GM19023 (cell line): ENCODE data around the gene TPRN.

Experiments
- ATAC-seq: cut with Tn5 transposase; IDR thresholded peaks from one replicate; pipeline ENCODE4 v1.9.1; 2021; ENCODE audit warnings: mild to moderate bottlenecking, moderate library complexity; ENCODE audit not compliant: unreplicated experiment

The TPRN gene

GRCh38 chr9:137213160-137214060 lies 12.9 kb upstream of the TPRN start:
- ATAC-seq: no peak

GRCh38 chr9:137212520-137212919 lies 12.0 kb upstream of the TPRN start:
- no peak for ATAC-seq

GRCh38 chr9:137211532-137211931 lies 11.0 kb upstream of the TPRN start:
- no peak for ATAC-seq

- no peak for ATAC-seq
Measured at GRCh38 chr9:137206602-137207001, 6.1 kb upstream of the TPRN start.

- ATAC-seq: peak; percentile 44
Measured at GRCh38 chr9:137205126-137206069, 4.9 kb upstream of the TPRN start, which contains the start of the genes NDOR1 and TMEM203. NDOR1 (plus strand) TSS chr9:137205700; CDS start chr9:137205778, 78 bp downstream. TMEM203 (minus strand) TSS chr9:137205648; CDS start chr9:137205414, 234 bp downstream.

GRCh38 chr9:137204731-137205125 lies 4.2 kb upstream of the TPRN start:
- no peak for ATAC-seq

GRCh38 chr9:137202966-137203365 lies 2.4 kb upstream of the TPRN start:
- no peak for ATAC-seq

- no peak for ATAC-seq
Measured at GRCh38 chr9:137201205-137201868, 796 bp upstream of the TPRN start.

- no peak for ATAC-seq
Measured at GRCh38 chr9:137199411-137200121, 975 bp downstream of the TPRN start.

- ATAC-seq: no peak
Measured at GRCh38 chr9:137198902-137199283, 1.6 kb downstream of the TPRN start.

- no peak for ATAC-seq
Measured at GRCh38 chr9:137198051-137198901, 2.3 kb downstream of the TPRN start.

GRCh38 chr9:137195525-137196220 lies 4.9 kb downstream of the TPRN start:
- ATAC-seq: no peak

- ATAC-seq: no peak
Measured at GRCh38 chr9:137194909-137195308, 5.6 kb downstream of the TPRN start.

- ATAC-seq: no peak
Measured at GRCh38 chr9:137194388-137194787, 6.2 kb downstream of the TPRN start.

GRCh38 chr9:137193771-137194170 lies 6.8 kb downstream of the TPRN start:
- no peak for ATAC-seq

GRCh38 chr9:137192859-137193258 lies 7.7 kb downstream of the TPRN start:
- ATAC-seq: no peak

GRCh38 chr9:137192448-137192780 lies 8.1 kb downstream of the TPRN start:
- no peak for ATAC-seq

GRCh38 chr9:137191691-137192447 lies 8.7 kb downstream of the TPRN start:
- ATAC-seq: no peak
